MCF 10A (cell line): ENCODE data around the gene SOX10. TPM values are rescaled to one million over a fixed set of nuclear protein-coding genes. Genes with fewer than 3 reads are reported as not detected.
A peak's percentile ranks its signal among the peaks of the same experiment; 100 is the strongest.

Source experiments
- BruUV-seq: library from RNA; stranded (reverse); fragments of 400-500 nt; replicated peaks from 2 replicates; lab custom pipeline; 2021; lab: Mats Ljungman, UMichigan
- CTCF ChIA-PET: fragments of 300-600 bp; sonication (Branson Sonifier 250); formaldehyde crosslinking; extraction: SDS; loops from one replicate; lab custom pipeline; 2021; ENCODE audit warnings: antibody characterized with exemption, inconsistent platforms; lab: Yijun Ruan, JAX
- POLR2A ChIA-PET: fragments of 300-600, 350-650 bp; sonication (Branson Sonifier 250); formaldehyde crosslinking; extraction: SDS; loops from one replicate; lab custom pipeline; 2020; ENCODE audit warnings: antibody characterized with exemption, inconsistent platforms; lab: Yijun Ruan, JAX
- DNase-seq: peaks from one replicate; pipeline ENCODE4 v3.0.0-alpha.2; 2018; ENCODE audit not compliant: unreplicated experiment
- H3K27ac Mint-ChIP-seq: one replicate; pipeline ENCODE4 v1.8.0; 2022; ENCODE audit warnings: mild to moderate bottlenecking, low read depth, mixed read lengths; ENCODE audit not compliant: unreplicated experiment
- H3K27me3 Mint-ChIP-seq: one replicate; pipeline ENCODE4 v1.8.0; 2022; ENCODE audit warnings: mixed read lengths; ENCODE audit not compliant: insufficient read depth, unreplicated experiment
- H3K36me3 Mint-ChIP-seq: one replicate; pipeline ENCODE4 v1.8.0; 2022; ENCODE audit warnings: mild to moderate bottlenecking, moderate library complexity, mixed read lengths; ENCODE audit not compliant: insufficient read depth, unreplicated experiment
- H3K4me1 Mint-ChIP-seq: one replicate; pipeline ENCODE4 v1.8.0; 2022; ENCODE audit warnings: mixed read lengths; ENCODE audit not compliant: insufficient read depth, unreplicated experiment
- H3K4me3 Mint-ChIP-seq: one replicate; pipeline ENCODE4 v1.8.0; 2022; ENCODE audit warnings: mild to moderate bottlenecking, moderate library complexity, mixed read lengths; ENCODE audit not compliant: unreplicated experiment
- H3K9me3 Mint-ChIP-seq: one replicate; pipeline ENCODE4 v1.8.0; 2022; ENCODE audit warnings: mixed read lengths; ENCODE audit not compliant: unreplicated experiment
- intact Hi-C: fragments of 100-400 bp; cut with micrococcal nuclease; formaldehyde crosslinking; loops from 2 replicates; pipeline ENCODE4 v1.14.1; 2022
- total RNA-seq: library from RNA; stranded (reverse); gene quantifications from 2 replicates; pipeline ENCODE4 v1.2.3, GENCODE V29; 2022
- TF ChIP-seq, protein P1 (sequence below): fragments of 200-600 bp; IDR thresholded peaks from one replicate; pipeline ENCODE4 v1.8.0; 2022; ENCODE audit warnings: antibody characterized with exemption, mild to moderate bottlenecking; ENCODE audit not compliant: unreplicated experiment

The SOX10 gene
- total RNA-seq, 1 experiment from 2014 or later: not detected

DNA sequence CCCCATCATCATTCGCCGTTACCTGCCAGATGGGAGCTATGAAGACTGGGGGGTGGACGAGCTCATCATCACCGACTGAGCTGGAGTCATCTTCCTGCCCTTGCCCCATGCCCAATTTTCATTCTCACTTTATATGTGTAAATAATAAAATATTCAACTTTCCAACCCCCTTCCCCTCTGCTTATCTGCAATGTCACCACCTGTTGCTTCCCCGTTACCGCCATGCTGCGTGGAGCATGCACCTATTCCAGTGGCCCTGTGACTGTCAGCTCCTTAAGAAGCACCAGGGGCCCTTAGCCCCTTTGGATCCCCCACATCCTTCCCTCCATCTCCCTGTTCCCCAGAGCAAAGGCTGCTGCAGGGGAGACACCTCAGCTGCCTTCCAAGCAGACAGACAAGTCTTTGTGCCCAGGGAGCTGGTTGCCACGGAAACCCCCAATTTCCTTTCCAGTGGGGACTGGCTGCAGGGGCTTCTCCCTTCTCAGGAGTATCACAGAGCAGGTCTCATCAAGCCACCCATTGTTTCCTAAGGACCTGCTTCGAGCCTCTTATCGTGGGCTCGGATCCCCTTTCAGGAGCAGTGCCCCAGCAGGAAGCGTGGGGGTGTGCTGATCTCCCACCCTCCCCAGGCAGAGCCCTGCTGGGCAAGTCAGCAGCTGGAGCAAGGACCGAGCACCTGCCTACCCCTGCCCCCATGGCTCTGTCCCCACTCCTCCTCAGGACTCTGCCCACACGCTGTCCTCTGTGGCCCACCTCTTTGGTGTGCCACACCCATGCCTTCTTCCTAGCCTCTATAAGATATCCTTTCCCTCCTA, 16.5 kb downstream of the SOX10 start:
- H3K9me3 Mint-ChIP-seq: no peaks in the 10 kb centered on the region
- H3K27me3 Mint-ChIP-seq: no peaks in the 10 kb centered on the region
- BruUV-seq: no TSS peak
- intact Hi-C loops: no loop called here
- peaks cover 46% of the 10 kb centered on the region for H3K36me3 Mint-ChIP-seq
- ChIA-PET CTCF (interaction anchor here (0.5 to 2.0 kb wide), 5 partner anchors 13 to 151 kb away, joined by 3 to 5 read pairs (median 4); no protein-coding TSS in a partner anchor), POLR2A (no interaction called here)
- H3K4me3 Mint-ChIP-seq: no peak overlapping the region
- TF ChIP-seq, protein P1, sequence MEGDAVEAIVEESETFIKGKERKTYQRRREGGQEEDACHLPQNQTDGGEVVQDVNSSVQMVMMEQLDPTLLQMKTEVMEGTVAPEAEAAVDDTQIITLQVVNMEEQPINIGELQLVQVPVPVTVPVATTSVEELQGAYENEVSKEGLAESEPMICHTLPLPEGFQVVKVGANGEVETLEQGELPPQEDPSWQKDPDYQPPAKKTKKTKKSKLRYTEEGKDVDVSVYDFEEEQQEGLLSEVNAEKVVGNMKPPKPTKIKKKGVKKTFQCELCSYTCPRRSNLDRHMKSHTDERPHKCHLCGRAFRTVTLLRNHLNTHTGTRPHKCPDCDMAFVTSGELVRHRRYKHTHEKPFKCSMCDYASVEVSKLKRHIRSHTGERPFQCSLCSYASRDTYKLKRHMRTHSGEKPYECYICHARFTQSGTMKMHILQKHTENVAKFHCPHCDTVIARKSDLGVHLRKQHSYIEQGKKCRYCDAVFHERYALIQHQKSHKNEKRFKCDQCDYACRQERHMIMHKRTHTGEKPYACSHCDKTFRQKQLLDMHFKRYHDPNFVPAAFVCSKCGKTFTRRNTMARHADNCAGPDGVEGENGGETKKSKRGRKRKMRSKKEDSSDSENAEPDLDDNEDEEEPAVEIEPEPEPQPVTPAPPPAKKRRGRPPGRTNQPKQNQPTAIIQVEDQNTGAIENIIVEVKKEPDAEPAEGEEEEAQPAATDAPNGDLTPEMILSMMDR: no peak
- DNase-seq: no peak
- peaks cover 6% of the 10 kb centered on the region for H3K4me1 Mint-ChIP-seq
- no peak overlapping the region for H3K27ac Mint-ChIP-seq

GRCh38 chr22:37967147-37967546, 17.2 kb downstream of the SOX10 start:
- no peak overlapping the region for H3K4me3 Mint-ChIP-seq
- DNase-seq: no peak
- TF ChIP-seq, protein P1: no peak
- intact Hi-C loops: no loop called here
- H3K36me3 Mint-ChIP-seq: peaks cover 53% of the 10 kb centered on the region
- H3K27ac Mint-ChIP-seq: no peak overlapping the region
- peaks cover 6% of the 10 kb centered on the region for H3K4me1 Mint-ChIP-seq
- no peaks in the 10 kb centered on the region for H3K9me3 Mint-ChIP-seq
- no peaks in the 10 kb centered on the region for H3K27me3 Mint-ChIP-seq
- BruUV-seq: no TSS peak
- ChIA-PET CTCF (interaction anchor here (0.5 to 2.0 kb wide), 5 partner anchors 13 to 150 kb away, joined by 3 to 5 read pairs (median 4); no protein-coding TSS in a partner anchor), POLR2A (no interaction called here)

DNA sequence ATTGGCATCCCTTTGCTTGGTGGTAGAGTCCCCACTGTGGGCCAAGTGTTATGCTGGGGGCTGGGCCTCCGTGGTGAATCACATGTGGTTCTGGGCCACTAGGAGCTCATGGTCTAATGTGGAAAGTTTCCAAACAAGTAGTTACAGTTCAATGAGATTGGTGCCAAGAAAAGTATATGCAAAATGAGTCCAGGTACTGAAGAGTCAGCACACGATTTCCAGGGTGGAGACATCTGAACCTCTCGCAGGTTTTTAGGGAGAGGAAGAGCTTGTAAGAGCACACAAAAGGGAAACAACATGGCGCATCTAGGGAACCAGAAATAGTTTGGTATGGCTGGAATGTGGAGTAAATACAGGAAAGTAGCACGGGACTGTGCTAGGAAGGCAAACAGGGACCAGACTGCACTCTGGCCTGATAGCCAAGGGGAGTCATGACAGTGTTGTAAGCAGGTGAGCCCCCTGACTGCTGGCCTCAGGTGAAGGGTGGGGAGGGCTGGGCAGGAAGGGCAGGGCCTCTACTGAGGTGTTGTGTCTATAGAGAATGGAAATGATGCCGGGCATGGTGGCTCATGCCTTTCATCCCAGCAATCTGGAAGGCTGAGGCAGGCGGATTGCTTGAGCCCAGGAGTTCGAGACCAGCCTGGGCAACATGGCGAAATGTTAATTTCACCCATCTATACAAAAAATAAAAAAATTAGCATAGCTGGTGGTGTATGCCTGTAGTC, 18.3 kb downstream of the SOX10 start:
- TF ChIP-seq, protein P1: no peak
- intact Hi-C loops: loop anchor here (1.0 kb wide), 4 partner anchors 60 to 359 kb away; partner anchors contain the start of gene MICALL1
- Mint-ChIP-seq H3K27me3 (no peaks in the 10 kb centered on the region), H3K9me3 (no peaks in the 10 kb centered on the region), H3K27ac (peak overlapping the region; percentile 31), H3K36me3 (peaks cover 63% of the 10 kb centered on the region), H3K4me1 (peaks cover 6% of the 10 kb centered on the region), H3K4me3 (no peak overlapping the region)
- CTCF ChIA-PET: interaction anchor here (0.6 to 2.3 kb wide), 21 partner anchors 9 to 516 kb away, joined by 3 to 20 read pairs (median 4); partner anchors contain the start of genes GALR3, MICALL1 and SOX10
- no TSS peak for BruUV-seq
- DNase-seq: peak; percentile 37
- POLR2A ChIA-PET: interaction anchor here (0.6 to 3.0 kb wide), 8 partner anchors 12 to 159 kb away, joined by 3 to 16 read pairs (median 4); partner anchors contain the start of genes C22orf23, GCAT, MICALL1 and POLR2F

DNA sequence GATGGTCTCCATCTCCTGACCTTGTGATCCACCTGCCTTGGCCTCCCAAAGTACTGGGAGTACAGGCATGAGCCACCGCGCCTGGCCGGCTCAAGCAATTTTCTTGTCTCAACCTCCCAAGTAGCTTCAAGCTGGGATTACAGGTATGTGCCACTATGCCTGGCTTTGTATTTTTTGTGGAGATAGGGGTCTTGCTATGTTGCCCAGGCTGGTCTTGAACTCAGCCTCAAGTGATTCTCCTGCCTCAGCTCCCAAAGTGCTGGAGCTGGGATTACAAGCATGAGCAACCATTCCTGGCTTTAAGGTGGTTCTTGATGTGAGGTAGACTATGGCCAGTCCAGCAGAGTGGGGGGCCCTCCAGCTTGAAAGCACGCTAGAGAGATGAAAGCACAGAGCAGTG, 23.3 kb downstream of the SOX10 start:
- DNase-seq: no peak
- ChIA-PET POLR2A (no interaction called here), CTCF (interaction anchor here (0.6 kb wide), 3 partner anchors 72 to 318 kb away, joined by 3 to 4 read pairs (median 4); no protein-coding TSS in a partner anchor)
- Mint-ChIP-seq H3K4me3 (no peak overlapping the region), H3K27ac (no peak overlapping the region), H3K36me3 (peaks cover 83% of the 10 kb centered on the region), H3K4me1 (peaks cover 10% of the 10 kb centered on the region), H3K27me3 (no peaks in the 10 kb centered on the region), H3K9me3 (no peaks in the 10 kb centered on the region)
- TF ChIP-seq, protein P1: no peak
- intact Hi-C loops: no loop called here
- no TSS peak for BruUV-seq
